K562 (cell line): ENCODE results near the gene HS2ST1. TPM values are rescaled to one million over a fixed set of nuclear protein-coding genes. Genes with fewer than 3 reads are reported as not detected.

Experiments used
- ATAC-seq: fragments of 200-7000 bp; cut with Tn5 transposase; 3 replicates; pipeline ENCODE4 v1.9.1; 2020; ENCODE audit warnings: moderate library complexity
- BruUV-seq: library from RNA; stranded (reverse); fragments of 400-500 nt; replicated peaks from 2 replicates; lab custom pipeline; 2021; lab: Mats Ljungman, UMichigan
- CTCF ChIA-PET: fragments of 300-600 bp; formaldehyde crosslinking; extraction: SDS; loops from one replicate; lab custom pipeline; 2021; ENCODE audit warnings: low intra/inter-chr PET ratio; lab: Yijun Ruan, JAX
- POLR2A ChIA-PET: fragments of 300-600, 350-650 bp; sonication (Branson Sonifier 250); formaldehyde crosslinking; extraction: SDS; loops from one replicate; lab custom pipeline; 2021; ENCODE audit warnings: antibody characterized with exemption, inconsistent platforms; lab: Yijun Ruan, JAX
- DNase-seq, 4 experiments: peaks; one replicate each; pipeline versions ENCODE4 v3.0.0 to v3.0.0-alpha.2; 2011 to 2018; ENCODE audit warnings: low spot score in 3 of 4, mixed read lengths in 3 of 4; ENCODE audit errors: extremely low read depth in 1 of 4
- FAIRE-seq: peaks from 2 replicates; lab custom pipeline; 2011; peaks lifted over from hg19 to GRCh38; lab: Jason Lieb, UNC
- H2AFZ ChIP-seq: 2 replicates; pipeline ENCODE4 v1.6.0; 2011; ENCODE audit warnings: low read depth, low read length, control low read depth, inconsistent platforms
- H3K27ac ChIP-seq: fragments of 200-600 bp; 3 replicates; pipeline ENCODE4 v1.8.0; 2011; ENCODE audit warnings: low read depth, mild to moderate bottlenecking, control low read depth, inconsistent platforms, low read length, moderate library complexity, mixed read lengths; ENCODE audit errors: extremely low read depth
- H3K27me3 ChIP-seq, 2 experiments: fragments of 300-600 bp in 1 of 2; 2 replicates in 1 of 2; 3 replicates in 1 of 2; pipeline versions ENCODE4 v1.6.0 to v1.8.0; 2011; ENCODE audit warnings: inconsistent platforms in 2 of 2, low read length in 2 of 2, mild to moderate bottlenecking in 1 of 2, mixed read lengths in 1 of 2, moderate library complexity in 1 of 2; ENCODE audit not compliant: control insufficient read depth in 2 of 2, insufficient read depth in 2 of 2
- H3K36me3 ChIP-seq: fragments of 300-600 bp; 3 replicates; pipeline ENCODE4 v1.8.0; 2011; ENCODE audit warnings: mild to moderate bottlenecking, low read length, inconsistent platforms; ENCODE audit not compliant: control insufficient read depth, insufficient read depth
- H3K4me1 ChIP-seq, 2 experiments: fragments of 200-600 bp in 1 of 2; replicated peaks in 1 of 2; 2 replicates in 1 of 2; 3 replicates in 1 of 2; pipeline versions ENCODE4 v1.5.1 to v1.8.0; 2011; ENCODE audit warnings: inconsistent platforms in 2 of 2, low read length in 2 of 2, mild to moderate bottlenecking in 1 of 2, mixed read lengths in 1 of 2, moderate library complexity in 1 of 2; ENCODE audit not compliant: control insufficient read depth in 2 of 2, insufficient read depth in 2 of 2
- H3K4me2 ChIP-seq: 2 replicates; pipeline ENCODE4 v1.6.1; 2011; ENCODE audit warnings: low read length, control low read depth, inconsistent platforms, mixed read lengths; ENCODE audit not compliant: insufficient read depth
- H3K4me3 ChIP-seq: fragments of 200-600 bp; sonication (generic), shearing (Covaris generic); 2 replicates; pipeline ENCODE4 v1.5.1; 2016; ENCODE audit warnings: control low read depth, inconsistent platforms
- H3K79me2 ChIP-seq: fragments of 200-600 bp; 3 replicates; pipeline ENCODE4 v1.8.0; 2011; ENCODE audit warnings: low read length, inconsistent platforms; ENCODE audit not compliant: control insufficient read depth, insufficient read depth
- H3K9ac ChIP-seq, 2 experiments: 2 replicates each; pipeline versions ENCODE4 v1.6.0 to v1.6.1; 2011; ENCODE audit warnings: low read depth in 2 of 2, low read length in 2 of 2, control low read depth in 1 of 2, inconsistent platforms in 1 of 2, mild to moderate bottlenecking in 1 of 2, mixed read lengths in 1 of 2; ENCODE audit not compliant: insufficient read depth in 1 of 2
- H3K9me1 ChIP-seq: one replicate; pipeline ENCODE4 v1.6.0; 2011; ENCODE audit warnings: inconsistent platforms, mild to moderate bottlenecking, low read length, moderate library complexity; ENCODE audit not compliant: control insufficient read depth, insufficient read depth
- H3K9me3 ChIP-seq: replicated peaks from 2 replicates; pipeline ENCODE4 v1.5.1; 2011; ENCODE audit warnings: low read depth, low read length, inconsistent platforms; ENCODE audit not compliant: control insufficient read depth, insufficient read depth
- H4K20me1 ChIP-seq: replicated peaks from 2 replicates; pipeline ENCODE4 v1.6.1; 2011; ENCODE audit warnings: low read length, inconsistent platforms, mixed read lengths; ENCODE audit not compliant: control insufficient read depth, insufficient read depth
- DIDO1 ChIP-seq: fragments of 450-650 bp; IDR thresholded peaks from 2 replicates; pipeline ENCODE4 v1.6.1; 2016; ENCODE audit warnings: low read depth, missing biosample characterization, missing genetic modification characterization
- E2F3 ChIP-seq: fragments of 250-450 bp; sonication (Bioruptor Pico); IDR thresholded peaks from 2 replicates; pipeline ENCODE4 v1.4.0; 2020; ENCODE audit warnings: mild to moderate bottlenecking
- GTF2F1 ChIP-seq: IDR thresholded peaks from 2 replicates; pipeline ENCODE4 v1.6.1; 2011; ENCODE audit warnings: low read depth, low read length, improper control_type of control experiment
- HMG20B ChIP-seq: fragments of 250-450 bp; sonication (Bioruptor Pico); IDR thresholded peaks from 2 replicates; pipeline ENCODE4 v1.5.0; 2021; ENCODE audit warnings: mild to moderate bottlenecking
- MCM2 ChIP-seq: fragments of 450-650 bp; IDR thresholded peaks from 2 replicates; pipeline ENCODE4 v1.6.1; 2017; ENCODE audit warnings: low read depth, mild to moderate bottlenecking
- MED1 ChIP-seq: sonication (generic); formaldehyde crosslinking; IDR thresholded peaks from 2 replicates; pipeline ENCODE4 v1.8.1; 2023; ENCODE audit warnings: missing genetic modification reagents, borderline replicate concordance
- POLR3G ChIP-seq: IDR thresholded peaks from 2 replicates; pipeline ENCODE4 v1.6.1; 2011; ENCODE audit not compliant: insufficient read length, insufficient replicate concordance; ENCODE audit errors: extremely low read depth
- SPI1 ChIP-seq: IDR thresholded peaks from 2 replicates; pipeline ENCODE4 v1.6.1; 2011; ENCODE audit warnings: low read depth, low read length, control low read depth, borderline replicate concordance
- ZFP36 ChIP-seq: fragments of 150-350 bp; IDR thresholded peaks from 2 replicates; pipeline ENCODE4 v1.6.1; 2018; ENCODE audit warnings: low read length, low read depth; ENCODE audit not compliant: partially characterized antibody
- ZFPM2 ChIP-seq: fragments of 250-450 bp; sonication (Bioruptor Pico); IDR thresholded peaks from 2 replicates; pipeline ENCODE4 v1.5.1; 2022; ENCODE audit warnings: mild to moderate bottlenecking
- ZNF212 ChIP-seq: fragments of 450-650 bp; formaldehyde crosslinking; IDR thresholded peaks from 2 replicates; pipeline ENCODE4 v1.4.0; 2020; ENCODE audit warnings: mild to moderate bottlenecking
- ZNF3 ChIP-seq: fragments of 250-450 bp; sonication (Bioruptor Pico); IDR thresholded peaks from 2 replicates; pipeline ENCODE4 v1.5.0; 2021; ENCODE audit warnings: mild to moderate bottlenecking, moderate library complexity
- ZNF507 ChIP-seq: conservative IDR thresholded peaks from 2 replicates; pipeline ENCODE4 v1.6.1; 2017; ENCODE audit warnings: missing genetic modification characterization, missing compliant biosample characterization
- ZNF561 ChIP-seq: fragments of 450-650 bp; formaldehyde crosslinking; conservative IDR thresholded peaks from 2 replicates; pipeline ENCODE4 v1.4.0; 2020; ENCODE audit warnings: mild to moderate bottlenecking, moderate library complexity
- ZNF764 ChIP-seq: fragments of 250-450 bp; sonication (Bioruptor Pico); IDR thresholded peaks from 2 replicates; pipeline ENCODE4 v1.4.0; 2020; ENCODE audit warnings: low read depth, mild to moderate bottlenecking, moderate library complexity
- ZNF780A ChIP-seq: fragments of 250-450 bp; sonication (Bioruptor Pico); IDR thresholded peaks from 2 replicates; pipeline ENCODE4 v1.5.0; 2021; ENCODE audit warnings: mild to moderate bottlenecking
- ZNF830 ChIP-seq: fragments of 250-450 bp; sonication (Bioruptor Pico); IDR thresholded peaks from 2 replicates; pipeline ENCODE4 v1.5.0; 2021; ENCODE audit warnings: mild to moderate bottlenecking
- WGBS: fragments of 100-300 bp; shearing (Covaris generic); methylation state at CpG from one replicate; pipeline ENCODE4 v1.1.6; 2016; ENCODE audit warnings: low coverage, mixed read lengths; ENCODE audit not compliant: insufficient coverage; ENCODE audit errors: missing lambda C conversion rate; 5-methylcytosine and 5-hydroxymethylcytosine counted together
- in situ Hi-C: fragments of 300-500 bp; cut with MboI; formaldehyde crosslinking; loops from 4 replicates; pipeline ENCODE4 v1.15.0; 2018; ENCODE audit warnings: inconsistent platforms, mixed read lengths
- intact Hi-C: fragments of 100-400 bp; cut with micrococcal nuclease; formaldehyde crosslinking; loops from 2 replicates; pipeline ENCODE4 v1.14.2; 2022
- polyA plus RNA-seq, 8 experiments: library from polyadenylated mRNA; depleted of rRNA in 4 of 8; stranded (reverse) in 5 of 8; unstranded in 3 of 8; fragments of >200 nt; fragmentation: Nextera tagmentation in 2 of 8; fragmentation: Illumina TruSeq in 1 of 8; extraction: Ambion mirVana in 2 of 8; extraction: Trizol in 1 of 8; gene quantifications; 2 replicates each; pipeline versions ENCODE4 v1.2.1 to v1.2.3, GENCODE V29; 2011 to 2014; ENCODE audit warnings: inconsistent platforms in 1 of 8, missing spikeins in 1 of 8
- total RNA-seq, 7 experiments: library from RNA; depleted of rRNA in 6 of 7; stranded (reverse); fragments of >200 nt in 6 of 7; fragmentation: Illumina TruSeq in 2 of 7; extraction: Trizol in 2 of 7; gene quantifications; 2 replicates each; pipeline versions ENCODE4 v1.2.1 to v1.2.3, GENCODE V29; 2011 to 2021; ENCODE audit warnings: low replicate concordance in 1 of 7
- TF ChIP-seq, protein P1 (sequence below), 2 experiments: fragments of 250-450 bp in 1 of 2; fragments of 450-650 bp in 1 of 2; sonication (Bioruptor Pico) in 1 of 2; IDR thresholded peaks; 2 replicates each; pipeline versions ENCODE4 v1.6.1 to v1.8.0; 2016 to 2021; ENCODE audit warnings: mild to moderate bottlenecking in 2 of 2, moderate library complexity in 2 of 2, missing compliant biosample characterization in 1 of 2, missing genetic modification characterization in 1 of 2
- TF ChIP-seq, protein P2 (sequence below), 2 experiments: fragments of 450-650 bp; IDR thresholded peaks; 2 replicates each; pipeline ENCODE4 v1.6.1; 2018; ENCODE audit warnings: mild to moderate bottlenecking in 2 of 2, low read depth in 1 of 2; ENCODE audit not compliant: partially characterized antibody in 2 of 2

HS2ST1 gene
- total and polyA plus RNA-seq, 9 of the 15 experiments (the other 6 are each of a cell fraction or from before 2014, with no cell fraction given) = 7.7 to 43.3 (median 25.8) TPM

DNA sequence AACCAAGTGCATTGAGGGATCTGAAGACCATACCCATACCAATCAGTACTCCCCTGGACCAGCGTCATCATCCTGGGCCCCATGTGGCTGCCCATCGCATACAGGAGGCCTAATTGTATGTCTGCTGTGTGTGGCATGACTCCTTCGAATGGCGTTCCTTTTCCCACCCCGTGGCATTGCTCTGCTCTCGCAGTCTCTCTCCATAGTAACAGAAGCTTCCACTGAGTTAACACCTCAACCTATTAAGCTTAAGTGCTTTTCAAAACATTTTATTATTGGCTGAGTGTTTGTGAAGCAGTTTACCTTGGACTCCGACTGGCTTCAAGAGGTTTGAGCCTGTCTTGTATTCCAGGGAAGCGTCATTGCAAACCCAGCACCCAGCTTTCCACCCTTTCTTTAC lies 227.1 kb downstream of the HS2ST1 start (continued):
- TF ChIP-seq ZNF3 (no peak), ZNF507 (tag) (no peak), ZNF830 (no peak), DIDO1 (tag) (no peak), SPI1 (no peak)
- TF ChIP-seq, protein P1, sequence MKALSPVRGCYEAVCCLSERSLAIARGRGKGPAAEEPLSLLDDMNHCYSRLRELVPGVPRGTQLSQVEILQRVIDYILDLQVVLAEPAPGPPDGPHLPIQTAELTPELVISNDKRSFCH (CRISPR knock-in tag; IDR thresholded peaks at IDR 0.05) = no peak
- TF ChIP-seq, protein P1 (tag; IDR thresholded peaks at IDR 0.05) = no peak

DNA sequence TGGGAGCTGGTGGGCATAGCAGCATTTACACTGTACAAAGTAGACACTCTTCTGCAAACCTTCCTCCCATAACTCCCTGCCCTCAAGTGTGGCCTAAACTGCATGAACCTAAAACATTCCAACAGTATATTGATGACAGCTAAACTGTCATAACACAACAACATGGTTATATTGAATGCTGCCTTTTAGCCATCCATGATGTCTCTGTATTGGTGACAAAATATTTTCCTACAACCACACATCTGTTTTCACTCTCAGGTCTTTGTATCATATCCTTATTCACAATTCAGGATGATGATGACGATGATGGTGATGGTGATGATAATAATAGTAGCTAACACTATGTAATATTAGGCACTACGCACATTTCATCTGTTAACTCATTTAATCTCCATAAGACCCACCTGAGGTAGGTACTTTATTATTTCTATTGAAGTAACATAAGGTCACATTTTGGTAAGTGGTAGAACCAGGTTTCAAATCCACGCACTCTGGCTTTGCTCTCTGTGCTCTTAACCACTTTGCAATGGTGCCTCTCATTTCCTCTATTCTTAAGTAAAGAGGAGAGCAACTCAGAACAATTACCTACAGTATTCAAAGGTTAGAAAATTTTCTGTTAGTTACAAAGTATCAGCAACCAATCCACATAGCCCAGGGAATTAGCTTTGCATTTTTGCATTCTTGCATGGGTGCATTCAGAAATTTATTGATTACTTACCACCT lies 229.1 kb downstream of the HS2ST1 start:
- Histone ChIP-seq H3K4me1 (no peaks in the 10 kb centered on the region), H3K27me3 (peaks cover 0 to 14% of the 10 kb centered on the region in 2 experiments; a peak in 3 of 5 replicates), H3K9me3 (no peaks in the 10 kb centered on the region), H4K20me1 (no peaks in the 10 kb centered on the region), H3K9ac (no peak overlapping the region), H3K9me1 (no peaks in the 10 kb centered on the region), H3K4me3 (no peak overlapping the region), H3K36me3 (no peaks in the 10 kb centered on the region), H3K27ac (no peak overlapping the region), H3K4me2 (no peak overlapping the region), H3K79me2 (no peaks in the 10 kb centered on the region), H2AFZ (no peak overlapping the region)
- DNase-seq = no peak
- ChIA-PET CTCF (no interaction called here), POLR2A (no interaction called here)
- no peak for ATAC-seq
- no TSS peak for BruUV-seq
- no peak for FAIRE-seq
- 2% methylated on average over 3 of the region's 3 CpGs for WGBS
- in situ Hi-C loops (no loop called here), intact Hi-C loops (no loop called here)
- TF ChIP-seq MCM2 (no peak), E2F3 (CRISPR knock-in tag) (no peak), ZNF780A (CRISPR knock-in tag) (no peak), ZNF212 (CRISPR knock-in tag) (no peak), POLR3G (no peak), MED1 (CRISPR knock-in tag) (no peak), GTF2F1 (no peak), ZFPM2 (CRISPR knock-in tag) (no peak), ZNF561 (CRISPR knock-in tag) (no peak), HMG20B (CRISPR knock-in tag) (no peak), ZNF764 (CRISPR knock-in tag) (no peak), ZFP36 (no peak)
- TF ChIP-seq, protein P2, sequence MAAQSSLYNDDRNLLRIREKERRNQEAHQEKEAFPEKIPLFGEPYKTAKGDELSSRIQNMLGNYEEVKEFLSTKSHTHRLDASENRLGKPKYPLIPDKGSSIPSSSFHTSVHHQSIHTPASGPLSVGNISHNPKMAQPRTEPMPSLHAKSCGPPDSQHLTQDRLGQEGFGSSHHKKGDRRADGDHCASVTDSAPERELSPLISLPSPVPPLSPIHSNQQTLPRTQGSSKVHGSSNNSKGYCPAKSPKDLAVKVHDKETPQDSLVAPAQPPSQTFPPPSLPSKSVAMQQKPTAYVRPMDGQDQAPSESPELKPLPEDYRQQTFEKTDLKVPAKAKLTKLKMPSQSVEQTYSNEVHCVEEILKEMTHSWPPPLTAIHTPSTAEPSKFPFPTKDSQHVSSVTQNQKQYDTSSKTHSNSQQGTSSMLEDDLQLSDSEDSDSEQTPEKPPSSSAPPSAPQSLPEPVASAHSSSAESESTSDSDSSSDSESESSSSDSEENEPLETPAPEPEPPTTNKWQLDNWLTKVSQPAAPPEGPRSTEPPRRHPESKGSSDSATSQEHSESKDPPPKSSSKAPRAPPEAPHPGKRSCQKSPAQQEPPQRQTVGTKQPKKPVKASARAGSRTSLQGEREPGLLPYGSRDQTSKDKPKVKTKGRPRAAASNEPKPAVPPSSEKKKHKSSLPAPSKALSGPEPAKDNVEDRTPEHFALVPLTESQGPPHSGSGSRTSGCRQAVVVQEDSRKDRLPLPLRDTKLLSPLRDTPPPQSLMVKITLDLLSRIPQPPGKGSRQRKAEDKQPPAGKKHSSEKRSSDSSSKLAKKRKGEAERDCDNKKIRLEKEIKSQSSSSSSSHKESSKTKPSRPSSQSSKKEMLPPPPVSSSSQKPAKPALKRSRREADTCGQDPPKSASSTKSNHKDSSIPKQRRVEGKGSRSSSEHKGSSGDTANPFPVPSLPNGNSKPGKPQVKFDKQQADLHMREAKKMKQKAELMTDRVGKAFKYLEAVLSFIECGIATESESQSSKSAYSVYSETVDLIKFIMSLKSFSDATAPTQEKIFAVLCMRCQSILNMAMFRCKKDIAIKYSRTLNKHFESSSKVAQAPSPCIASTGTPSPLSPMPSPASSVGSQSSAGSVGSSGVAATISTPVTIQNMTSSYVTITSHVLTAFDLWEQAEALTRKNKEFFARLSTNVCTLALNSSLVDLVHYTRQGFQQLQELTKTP (IDR thresholded peaks at IDR 0.05; ENCODE audit: low read depth in 1 of 2, partially characterized antibody in 2 of 2) = no peak
